ENCODE results near the gene VAV3. TPM values are rescaled to one million over a fixed set of nuclear protein-coding genes. Genes with fewer than 3 reads are reported as not detected.
A peak's percentile ranks its signal among the peaks of the same experiment; 100 is the strongest.

Gene VAV3
- polyA plus RNA-seq, 1 donor (not counting 4 experiments of a cell fraction or from before 2014, with no cell fraction given): 19.6 TPM

DNA sequence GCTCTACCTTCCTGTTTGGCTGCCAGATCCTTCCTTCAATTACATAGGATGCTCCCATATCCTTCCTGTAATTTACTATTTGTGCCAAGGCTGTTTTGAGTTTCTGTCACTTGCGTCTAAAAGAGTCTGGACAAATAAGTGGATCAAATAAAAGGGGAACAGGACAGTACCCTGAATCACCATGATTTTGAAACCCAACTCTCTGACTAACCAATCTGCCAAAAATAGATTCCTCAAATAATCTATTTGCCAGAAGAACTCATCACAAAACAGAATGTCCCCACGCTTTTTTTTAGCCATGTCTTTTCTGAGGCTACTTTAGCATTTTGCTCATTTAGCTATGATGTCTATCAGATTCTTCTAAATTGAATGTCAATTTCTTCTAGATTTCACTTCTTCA, 431.5 kb downstream of the VAV3 start:
- Histone ChIP-seq H3K27ac (ENCODE audit: control insufficient read depth, insufficient read depth, low read length) (no peak overlapping the region), H3K9me3 (ENCODE audit: control insufficient read depth, low read depth, low read length) (no peaks in the 10 kb centered on the region), H3K4me1 (ENCODE audit: control insufficient read depth, extremely low read depth, insufficient read depth, low read length) (peaks cover 59% of the 10 kb centered on the region), H4K20me1 (ENCODE audit: control insufficient read depth, extremely low read depth, insufficient read depth, low read length) (no peaks in the 10 kb centered on the region), H3K36me3 (ENCODE audit: control insufficient read depth in 2 of 2, extremely low read depth in 1 of 2, insufficient read depth in 2 of 2, low read length in 2 of 2) (no peaks in the 10 kb centered on the region), H3K27me3 (ENCODE audit: control insufficient read depth, extremely low read depth, insufficient read depth, low read length) (no peaks in the 10 kb centered on the region), H3K4me3 (ENCODE audit: control insufficient read depth in 2 of 3, extremely low read depth in 1 of 3, insufficient read depth in 2 of 3, low read depth in 1 of 3, low read length in 3 of 3) (no peak overlapping the region), H3K9ac (ENCODE audit: control insufficient read depth, extremely low read depth, insufficient read depth, low read length) (no peak overlapping the region), H3K4me2 (ENCODE audit: control insufficient read depth, extremely low read depth, insufficient read depth, low read depth, low read length) (no peak overlapping the region), H2AFZ (ENCODE audit: control insufficient read depth, low read length) (no peak overlapping the region), H3K9me1 (ENCODE audit: control insufficient read depth, extremely low read depth, insufficient read depth, low read length) (no peaks in the 10 kb centered on the region), H3K79me2 (ENCODE audit: control insufficient read depth, insufficient read depth, low read length) (no peaks in the 10 kb centered on the region)
- FAIRE-seq (no peak), DNase-seq (ENCODE audit: low read depth, low spot score) (no peak)
- TF ChIP-seq EZH2 (IDR thresholded peaks at IDR 0.05; ENCODE audit: low read length): no peak
- TF ChIP-seq, protein P1, sequence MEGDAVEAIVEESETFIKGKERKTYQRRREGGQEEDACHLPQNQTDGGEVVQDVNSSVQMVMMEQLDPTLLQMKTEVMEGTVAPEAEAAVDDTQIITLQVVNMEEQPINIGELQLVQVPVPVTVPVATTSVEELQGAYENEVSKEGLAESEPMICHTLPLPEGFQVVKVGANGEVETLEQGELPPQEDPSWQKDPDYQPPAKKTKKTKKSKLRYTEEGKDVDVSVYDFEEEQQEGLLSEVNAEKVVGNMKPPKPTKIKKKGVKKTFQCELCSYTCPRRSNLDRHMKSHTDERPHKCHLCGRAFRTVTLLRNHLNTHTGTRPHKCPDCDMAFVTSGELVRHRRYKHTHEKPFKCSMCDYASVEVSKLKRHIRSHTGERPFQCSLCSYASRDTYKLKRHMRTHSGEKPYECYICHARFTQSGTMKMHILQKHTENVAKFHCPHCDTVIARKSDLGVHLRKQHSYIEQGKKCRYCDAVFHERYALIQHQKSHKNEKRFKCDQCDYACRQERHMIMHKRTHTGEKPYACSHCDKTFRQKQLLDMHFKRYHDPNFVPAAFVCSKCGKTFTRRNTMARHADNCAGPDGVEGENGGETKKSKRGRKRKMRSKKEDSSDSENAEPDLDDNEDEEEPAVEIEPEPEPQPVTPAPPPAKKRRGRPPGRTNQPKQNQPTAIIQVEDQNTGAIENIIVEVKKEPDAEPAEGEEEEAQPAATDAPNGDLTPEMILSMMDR (optimal IDR thresholded peaks at IDR 0.05 in 1 of 3, IDR thresholded peaks at IDR 0.05 in 1 of 3, conservative IDR thresholded peaks at IDR 0.05 in 1 of 3; ENCODE audit: extremely low read depth in 1 of 3, insufficient read depth in 2 of 3, low read length in 3 of 3): no peak
- dilution Hi-C loops (cut with MboI; ENCODE audit: extremely low pct_ligation_motif_present, low sequenced_read_pairs): no loop called here

DNA sequence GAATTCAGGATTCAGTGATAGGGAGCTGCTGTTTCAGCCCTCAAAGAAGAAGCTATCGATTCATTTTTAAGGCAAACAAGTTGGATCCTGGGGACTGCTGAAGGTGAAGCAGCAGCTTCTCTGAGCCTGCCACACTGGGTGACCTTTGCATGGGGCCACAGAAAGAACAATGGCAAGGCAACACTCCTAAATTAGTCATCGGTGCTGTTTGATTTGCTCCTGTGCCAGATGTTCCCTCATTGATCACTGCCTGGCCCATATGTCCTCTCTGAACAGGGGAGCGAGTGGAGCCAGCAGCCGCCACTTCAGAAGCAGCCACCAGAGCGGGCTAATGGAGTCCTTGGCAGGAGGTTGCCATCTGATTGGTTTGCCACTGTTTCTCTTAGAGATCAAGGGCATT, 432.7 kb downstream of the VAV3 start:
- Histone ChIP-seq H3K9me1 (ENCODE audit: control insufficient read depth, extremely low read depth, insufficient read depth, low read length) (no peaks in the 10 kb centered on the region), H3K9me3 (ENCODE audit: control insufficient read depth, low read depth, low read length) (no peaks in the 10 kb centered on the region), H3K4me1 (ENCODE audit: control insufficient read depth, extremely low read depth, insufficient read depth, low read length) (peaks cover 55% of the 10 kb centered on the region), H3K27ac (ENCODE audit: control insufficient read depth, insufficient read depth, low read length) (peak overlapping the region; percentile 96), H4K20me1 (ENCODE audit: control insufficient read depth, extremely low read depth, insufficient read depth, low read length) (no peaks in the 10 kb centered on the region), H3K79me2 (ENCODE audit: control insufficient read depth, insufficient read depth, low read length) (no peaks in the 10 kb centered on the region), H3K27me3 (ENCODE audit: control insufficient read depth, extremely low read depth, insufficient read depth, low read length) (no peaks in the 10 kb centered on the region), H3K4me3 (ENCODE audit: control insufficient read depth in 2 of 3, extremely low read depth in 1 of 3, insufficient read depth in 2 of 3, low read depth in 1 of 3, low read length in 3 of 3) (no peak overlapping the region), H3K36me3 (ENCODE audit: control insufficient read depth in 2 of 2, extremely low read depth in 1 of 2, insufficient read depth in 2 of 2, low read length in 2 of 2) (no peaks in the 10 kb centered on the region), H3K9ac (ENCODE audit: control insufficient read depth, extremely low read depth, insufficient read depth, low read length) (peak overlapping the region; percentile 26), H3K4me2 (ENCODE audit: control insufficient read depth, extremely low read depth, insufficient read depth, low read depth, low read length) (no peak overlapping the region), H2AFZ (ENCODE audit: control insufficient read depth, low read length) (no peak overlapping the region)
- FAIRE-seq (no peak), DNase-seq (ENCODE audit: low read depth, low spot score) (no peak)
- dilution Hi-C loops (cut with MboI; ENCODE audit: extremely low pct_ligation_motif_present, low sequenced_read_pairs): no loop called here
- TF ChIP-seq, protein P1 (optimal IDR thresholded peaks at IDR 0.05 in 1 of 3, IDR thresholded peaks at IDR 0.05 in 1 of 3, conservative IDR thresholded peaks at IDR 0.05 in 1 of 3; ENCODE audit: extremely low read depth in 1 of 3, insufficient read depth in 2 of 3, low read length in 3 of 3): no peak
- TF ChIP-seq EZH2 (IDR thresholded peaks at IDR 0.05; ENCODE audit: low read length): no peak
